Stimulated activated CD4-positive, alpha-beta T cell treated with anti-CD3 and anti-CD28 coated beads, Interleukin-12 subunit alpha, Interleukin-12 subunit beta, amount 100 ng/mL, for 4 hours (primary cell): ENCODE results near the gene IGF2R.
"Not testable (repeated sequence)": the region's sequence is repeated elsewhere in the genome, so short reads cannot be mapped to it uniquely, and the experiment has no call there.

Experiments
- DNase-seq: peaks from one replicate; pipeline ENCODE4 v3.0.0-alpha.2; 2020

IGF2R gene, protein sequence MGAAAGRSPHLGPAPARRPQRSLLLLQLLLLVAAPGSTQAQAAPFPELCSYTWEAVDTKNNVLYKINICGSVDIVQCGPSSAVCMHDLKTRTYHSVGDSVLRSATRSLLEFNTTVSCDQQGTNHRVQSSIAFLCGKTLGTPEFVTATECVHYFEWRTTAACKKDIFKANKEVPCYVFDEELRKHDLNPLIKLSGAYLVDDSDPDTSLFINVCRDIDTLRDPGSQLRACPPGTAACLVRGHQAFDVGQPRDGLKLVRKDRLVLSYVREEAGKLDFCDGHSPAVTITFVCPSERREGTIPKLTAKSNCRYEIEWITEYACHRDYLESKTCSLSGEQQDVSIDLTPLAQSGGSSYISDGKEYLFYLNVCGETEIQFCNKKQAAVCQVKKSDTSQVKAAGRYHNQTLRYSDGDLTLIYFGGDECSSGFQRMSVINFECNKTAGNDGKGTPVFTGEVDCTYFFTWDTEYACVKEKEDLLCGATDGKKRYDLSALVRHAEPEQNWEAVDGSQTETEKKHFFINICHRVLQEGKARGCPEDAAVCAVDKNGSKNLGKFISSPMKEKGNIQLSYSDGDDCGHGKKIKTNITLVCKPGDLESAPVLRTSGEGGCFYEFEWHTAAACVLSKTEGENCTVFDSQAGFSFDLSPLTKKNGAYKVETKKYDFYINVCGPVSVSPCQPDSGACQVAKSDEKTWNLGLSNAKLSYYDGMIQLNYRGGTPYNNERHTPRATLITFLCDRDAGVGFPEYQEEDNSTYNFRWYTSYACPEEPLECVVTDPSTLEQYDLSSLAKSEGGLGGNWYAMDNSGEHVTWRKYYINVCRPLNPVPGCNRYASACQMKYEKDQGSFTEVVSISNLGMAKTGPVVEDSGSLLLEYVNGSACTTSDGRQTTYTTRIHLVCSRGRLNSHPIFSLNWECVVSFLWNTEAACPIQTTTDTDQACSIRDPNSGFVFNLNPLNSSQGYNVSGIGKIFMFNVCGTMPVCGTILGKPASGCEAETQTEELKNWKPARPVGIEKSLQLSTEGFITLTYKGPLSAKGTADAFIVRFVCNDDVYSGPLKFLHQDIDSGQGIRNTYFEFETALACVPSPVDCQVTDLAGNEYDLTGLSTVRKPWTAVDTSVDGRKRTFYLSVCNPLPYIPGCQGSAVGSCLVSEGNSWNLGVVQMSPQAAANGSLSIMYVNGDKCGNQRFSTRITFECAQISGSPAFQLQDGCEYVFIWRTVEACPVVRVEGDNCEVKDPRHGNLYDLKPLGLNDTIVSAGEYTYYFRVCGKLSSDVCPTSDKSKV (N-terminal part only)

DNA sequence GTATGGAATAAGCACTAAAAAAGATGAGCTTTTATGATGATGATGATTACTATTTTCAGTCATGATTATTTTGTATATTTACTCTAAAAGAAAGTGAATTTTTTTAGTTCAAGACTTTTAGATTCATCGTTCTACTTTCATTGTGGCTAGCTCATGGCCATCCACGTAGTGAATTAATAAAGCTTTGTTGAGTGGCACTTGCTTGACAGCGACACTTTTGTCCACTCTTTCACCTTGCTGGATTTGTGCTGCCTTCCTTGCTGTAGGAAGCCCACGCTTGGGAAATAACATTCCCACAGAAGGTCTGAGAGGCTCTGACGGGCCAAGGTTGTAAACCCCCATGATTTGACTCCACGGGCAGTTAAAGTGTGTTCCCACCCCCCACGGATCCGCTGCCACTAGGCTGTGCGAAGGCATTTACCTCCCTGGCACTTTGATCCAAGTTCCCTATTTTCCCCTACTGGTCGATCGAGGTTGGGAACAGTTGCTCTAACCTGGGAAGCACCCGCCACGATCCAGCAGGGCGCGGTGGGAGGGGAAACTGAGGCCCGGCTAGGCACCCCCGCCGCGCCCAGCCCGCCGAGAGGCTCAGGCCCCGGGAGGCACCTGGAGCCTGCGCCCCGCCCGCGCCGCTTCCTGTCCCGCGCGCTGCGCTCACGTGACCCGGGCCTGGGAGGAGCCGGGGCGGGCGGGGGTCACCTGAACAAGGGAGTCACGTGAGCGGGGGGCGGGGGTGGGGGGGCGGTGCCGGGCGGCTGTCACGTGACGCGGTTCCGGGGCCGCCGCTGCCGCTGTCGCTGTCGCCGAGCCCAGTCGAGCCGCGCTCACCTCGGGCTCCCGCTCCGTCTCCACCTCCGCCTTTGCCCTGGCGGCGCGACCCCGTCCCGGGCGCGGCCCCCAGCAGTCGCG, at the start of gene IGF2R:
Gene IGF2R, plus strand, starts transcription at position 788 of the 909 bp plus-strand sequence. CDS start 165 bp downstream, outside the sequence.
- DNase-seq = peak; percentile 93

- DNase-seq = no peak
Measured at GRCh38 chr6:159919800-159920199, 49.1 kb upstream of the IGF2R start.

DNA sequence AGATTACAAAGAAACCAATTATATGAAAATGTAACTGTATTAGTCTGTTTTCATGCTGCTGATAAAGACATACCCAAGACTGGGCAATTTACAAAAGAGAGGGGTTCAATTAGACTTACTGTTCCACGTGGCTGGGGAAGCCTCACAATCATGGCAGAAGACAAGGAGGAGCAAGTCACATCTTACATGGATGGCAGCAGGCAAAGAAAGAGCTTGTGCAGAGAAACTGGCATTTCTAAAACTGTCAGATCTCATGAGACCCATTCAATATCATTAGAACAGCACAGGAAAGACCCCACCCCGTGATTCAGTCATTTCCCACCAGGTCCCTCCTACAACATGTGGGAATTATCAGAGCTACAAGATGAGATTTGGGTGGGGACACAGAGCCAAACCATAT, 44.7 kb upstream of the IGF2R start:
- DNase-seq = not testable (repeated sequence)

- no peak for DNase-seq
Measured at GRCh38 chr6:159926542-159927203, 42.2 kb upstream of the IGF2R start.

DNA sequence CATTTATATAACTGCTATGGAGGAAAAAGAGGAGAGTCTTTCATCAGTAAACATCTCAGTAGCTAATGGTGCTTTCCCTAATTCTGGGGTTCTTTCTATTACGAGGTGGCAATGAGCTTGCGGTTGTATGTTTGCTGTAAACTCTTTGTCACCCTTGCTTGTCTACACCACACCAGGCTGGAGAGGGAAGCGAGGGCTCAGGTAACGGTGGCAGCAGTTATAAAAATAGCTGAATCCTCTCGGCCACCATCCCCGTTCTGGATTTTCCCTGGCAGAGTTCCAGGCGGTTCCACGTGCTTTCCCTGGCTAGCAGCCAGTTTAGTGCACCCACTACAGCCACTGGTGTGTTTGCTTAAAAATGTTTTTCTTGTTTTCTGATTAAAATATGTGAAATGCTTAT, 39.1 kb upstream of the IGF2R start:
- peak; percentile 16 for DNase-seq

DNA sequence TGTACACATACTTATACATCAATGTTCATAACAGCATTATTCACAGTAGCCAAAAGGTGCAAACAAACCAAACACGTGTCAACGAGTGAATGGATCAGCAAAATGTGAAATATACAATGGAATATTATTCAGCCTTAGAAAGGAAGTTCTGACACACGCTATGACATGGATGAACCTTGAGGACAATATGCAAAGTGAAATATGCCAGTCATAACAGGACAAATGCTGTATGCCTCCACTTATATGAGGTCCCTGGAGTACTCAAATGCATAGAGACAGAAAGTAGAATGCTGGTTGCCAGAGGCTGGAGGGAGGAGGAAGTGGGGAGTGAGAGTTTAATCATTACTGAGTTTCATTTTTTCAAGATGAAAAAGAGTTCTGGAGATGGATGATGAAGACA, 37.8 kb upstream of the IGF2R start:
- DNase-seq = peak; percentile 2

DNA sequence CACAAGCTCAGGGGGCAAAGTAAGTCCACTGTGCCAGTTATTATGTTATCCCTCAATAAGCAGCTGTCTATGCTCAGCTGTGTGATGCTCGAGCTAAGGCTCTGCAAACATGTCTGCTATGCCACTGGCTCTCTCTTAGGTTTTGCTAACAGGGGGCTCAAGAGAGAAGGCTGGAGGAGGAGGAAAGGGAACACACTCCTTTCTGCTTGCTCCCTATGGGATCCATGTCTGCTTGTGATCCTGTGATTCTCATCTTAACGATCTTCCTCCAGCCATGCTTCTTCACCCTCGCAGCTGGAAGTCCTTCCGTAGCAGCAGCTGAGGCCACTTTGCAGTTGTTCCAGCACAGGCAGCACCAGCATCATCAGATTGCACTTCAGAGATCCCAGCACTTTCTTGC, 37.0 kb upstream of the IGF2R start:
- DNase-seq = no peak

- no peak for DNase-seq
Measured at GRCh38 chr6:159933077-159933476, 35.8 kb upstream of the IGF2R start.

DNA sequence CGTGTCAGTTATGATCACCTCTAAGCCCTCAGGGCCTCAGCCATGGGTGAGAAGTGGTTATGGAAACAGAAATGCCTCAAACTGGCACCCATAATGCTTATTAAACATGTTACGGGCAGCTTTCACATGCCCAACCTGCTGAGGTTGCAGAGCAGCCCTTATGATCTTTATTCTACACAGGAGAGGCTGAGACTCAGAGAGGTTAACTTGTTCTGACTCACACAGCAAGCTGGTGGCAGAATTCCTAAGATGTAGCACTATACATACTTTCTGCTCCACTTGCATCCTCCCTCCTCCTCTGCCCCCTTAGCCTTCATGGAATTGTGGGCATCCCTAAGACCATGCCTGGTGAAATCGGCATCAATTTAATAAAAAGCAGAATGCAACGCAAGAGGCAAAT, 34.7 kb upstream of the IGF2R start:
- no peak for DNase-seq

DNA sequence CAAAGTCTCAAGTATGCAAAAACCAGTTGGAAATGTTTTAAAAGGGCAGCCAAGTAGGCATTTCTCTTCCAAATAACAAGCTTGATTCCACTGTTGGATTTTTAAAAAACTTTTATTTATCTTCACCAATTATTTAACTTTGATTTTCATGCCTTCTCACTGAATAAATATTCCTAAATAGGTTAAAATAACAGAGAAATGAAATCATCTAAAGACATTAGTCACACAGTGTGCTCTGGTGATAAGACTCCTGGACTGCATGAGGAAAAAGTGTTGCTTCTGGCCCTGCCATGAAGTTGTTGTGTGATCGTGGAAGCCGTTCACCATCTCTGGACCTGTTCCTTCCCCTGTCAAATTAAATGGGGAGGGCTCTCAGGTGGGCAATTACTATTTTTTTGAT, 33.8 kb upstream of the IGF2R start:
- DNase-seq = no peak

DNA sequence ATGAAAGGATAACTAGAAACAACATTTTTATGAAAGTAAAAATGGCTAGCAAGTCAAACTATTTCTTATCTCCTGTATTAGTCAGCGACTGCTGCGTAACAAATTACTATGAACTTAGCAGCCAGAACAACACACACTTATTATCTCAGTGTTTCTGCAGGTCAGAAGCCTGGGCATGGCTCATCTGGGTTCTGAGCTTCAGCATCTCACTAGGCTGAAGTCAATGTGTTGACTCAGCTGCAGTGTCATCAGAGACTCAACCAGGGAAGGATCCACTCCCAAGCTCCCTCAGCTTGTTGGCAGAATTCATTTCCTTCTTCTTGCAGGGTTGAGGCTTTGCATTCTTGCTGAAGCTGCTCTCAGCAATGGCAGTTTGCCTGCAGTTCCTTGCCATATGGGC, 33.2 kb upstream of the IGF2R start:
- DNase-seq = no peak

- DNase-seq = no peak
Measured at GRCh38 chr6:159939591-159940016, 29.3 kb upstream of the IGF2R start.

DNA sequence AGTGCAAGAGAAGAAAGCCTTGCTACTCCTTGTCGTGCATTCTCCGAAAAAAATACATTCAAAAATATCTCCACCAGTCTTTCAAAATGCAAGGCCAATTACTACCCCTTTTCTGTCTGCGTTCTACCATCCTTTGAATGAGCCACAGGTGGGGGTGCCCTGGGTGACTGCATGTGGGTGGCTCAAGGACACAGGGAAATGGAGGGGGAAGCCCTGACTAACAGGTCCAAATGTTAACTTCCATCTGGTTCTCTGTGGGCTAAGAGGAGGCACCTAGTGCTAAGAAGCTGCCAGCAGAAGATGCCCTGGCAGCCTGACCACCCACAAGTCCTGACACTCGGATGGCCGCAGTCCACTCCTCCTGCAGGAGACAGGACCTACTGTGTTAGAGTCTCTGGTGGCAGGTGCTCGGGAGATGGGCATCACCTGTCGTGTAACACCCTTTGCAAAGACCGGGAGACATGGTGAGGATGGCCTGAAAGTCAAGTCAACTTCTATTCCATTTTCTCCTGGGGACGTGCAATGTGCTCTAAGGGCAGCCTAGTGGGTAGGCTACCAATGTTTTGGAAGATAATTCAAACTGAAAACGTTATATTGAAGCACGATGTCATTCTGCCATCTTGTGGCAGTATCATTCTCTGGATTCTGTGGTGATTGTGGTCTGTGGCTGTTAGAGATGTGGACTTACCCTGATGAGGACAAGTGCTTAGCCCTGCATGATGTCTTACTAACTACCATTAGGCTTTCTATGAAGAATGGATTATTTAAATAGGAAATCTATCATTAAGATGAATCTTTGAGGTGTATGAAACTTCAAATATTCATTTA, 27.4 kb upstream of the IGF2R start:
- no peak for DNase-seq

- no peak for DNase-seq
Measured at GRCh38 chr6:159943101-159943632, 25.7 kb upstream of the IGF2R start.

- no peak for DNase-seq
Measured at GRCh38 chr6:159943968-159944598, 24.8 kb upstream of the IGF2R start.

GRCh38 chr6:159945801-159946392, 23.0 kb upstream of the IGF2R start:
- no peak for DNase-seq

GRCh38 chr6:159946912-159947311, 22.0 kb upstream of the IGF2R start:
- no peak for DNase-seq

DNA sequence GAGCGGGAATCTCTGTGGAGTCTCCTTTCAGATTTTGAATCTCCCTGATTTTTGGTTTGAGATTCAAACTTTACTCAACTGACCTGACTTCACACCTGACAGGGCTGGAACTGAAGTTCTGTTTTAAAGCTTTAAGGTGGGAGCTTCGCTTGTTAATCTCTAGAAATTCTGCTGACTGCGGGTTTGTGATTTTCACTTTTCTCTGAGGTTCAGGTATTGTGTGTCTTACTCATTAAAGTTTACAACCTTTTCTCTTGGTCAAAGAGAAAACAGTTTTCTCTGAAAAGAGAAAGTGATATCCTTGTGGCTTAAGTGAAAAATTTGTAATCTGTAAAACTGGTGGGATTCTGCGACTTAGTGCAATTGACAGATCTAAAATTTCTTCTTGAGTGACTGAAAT, 20.7 kb upstream of the IGF2R start:
- no peak for DNase-seq

GRCh38 chr6:159951772-159952171, 17.1 kb upstream of the IGF2R start:
- no peak for DNase-seq
